ENCODE data around the gene PRDM16.

The PRDM16 gene

DNA sequence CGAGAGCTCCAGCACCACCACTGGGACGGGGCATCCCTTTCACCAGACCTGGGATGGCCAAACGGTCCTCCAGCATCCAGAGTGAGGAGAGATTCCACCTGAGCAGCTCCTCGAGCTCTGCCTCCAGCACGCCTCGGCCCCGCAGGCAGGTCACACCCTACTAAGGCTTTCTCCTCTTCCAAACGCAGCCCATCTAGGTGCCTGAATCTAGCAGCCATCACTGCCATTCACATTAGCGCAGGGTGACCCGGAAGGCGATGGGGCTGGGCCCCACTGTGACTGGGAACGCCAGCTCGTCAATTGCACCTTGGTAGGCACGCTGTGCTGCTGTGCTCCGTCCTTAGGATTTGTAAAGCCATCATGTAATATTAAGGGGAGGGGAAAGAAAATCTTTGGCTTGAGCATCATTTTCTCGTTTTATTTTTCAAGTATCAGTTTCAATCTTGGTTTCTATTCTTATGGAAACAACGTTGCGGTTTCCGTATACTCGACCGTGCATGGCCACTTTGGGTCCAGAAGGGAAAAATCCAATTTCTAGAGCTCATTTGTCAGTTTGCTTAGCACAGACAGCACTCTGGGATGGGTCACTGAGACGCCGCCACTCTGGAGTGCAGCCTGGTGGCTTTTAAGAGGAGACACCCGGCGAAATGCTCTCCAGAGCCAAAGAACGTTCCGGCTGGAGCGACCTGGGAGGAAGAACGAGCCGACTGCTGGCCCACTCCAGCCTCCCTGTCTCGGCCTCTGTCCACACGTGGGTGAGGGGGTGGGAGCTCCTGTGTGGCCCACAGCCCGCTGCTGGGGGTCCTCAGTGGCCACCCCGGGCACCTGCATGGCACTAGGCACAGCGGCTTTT is 173.6 kb downstream of the PRDM16 start:
- Histone ChIP-seq H2BK12ac (ENCODE audit: low read length) (peak overlapping the region; percentile 93), H3K79me1 (ENCODE audit: low read depth, low read length) (peaks cover 3% of the 10 kb centered on the region), H3K4ac (ENCODE audit: low read length) (no peak overlapping the region), H2BK15ac (ENCODE audit: low read length) (no peak overlapping the region), H3K9ac (ENCODE audit: low read depth, low read length, poor library complexity) (no peak overlapping the region), H4K8ac (ENCODE audit: low read depth, low read length) (no peak overlapping the region), H2BK5ac (ENCODE audit: low read length) (no peak overlapping the region), H3K4me2 (ENCODE audit: insufficient read depth, low read length, poor library complexity, severe bottlenecking) (no peak overlapping the region), H3K4me3 (ENCODE audit: low read length in 2 of 2) (no peak overlapping the region), H3K18ac (ENCODE audit: low read length) (peak overlapping the region; percentile 74), H3K27ac (replicated peaks; ENCODE audit: low read length) (no peak overlapping the region), H2AK5ac (ENCODE audit: low read depth, low read length) (peak overlapping the region; percentile 98), H2BK120ac (ENCODE audit: low read depth, low read length) (no peak overlapping the region), H3K23ac (ENCODE audit: low read depth, low read length, poor library complexity) (peak overlapping the region; percentile 32), H2AFZ (ENCODE audit: low read length) (no peak overlapping the region), H3K9me3 (replicated peaks in 1 of 2; ENCODE audit: control insufficient read depth in 2 of 2, insufficient read depth in 1 of 2, low read depth in 1 of 2, low read length in 2 of 2) (peaks cover 0 to 5% of the 10 kb centered on the region in 2 donors), H3K36me3 (replicated peaks in 1 of 2; ENCODE audit: control insufficient read depth in 2 of 2, insufficient read depth in 2 of 2, low read length in 2 of 2) (peaks cover 0 to 3% of the 10 kb centered on the region in 2 donors), H3K27me3 (ENCODE audit: control insufficient read depth in 3 of 3, insufficient read depth in 3 of 3, low read depth in 1 of 3, low read length in 3 of 3) (peaks cover 0 to 66% (median 2%) of the 10 kb centered on the region in 3 experiments), H3K14ac (ENCODE audit: low read length) (no peak overlapping the region), H3K4me1 (ENCODE audit: control insufficient read depth in 2 of 2, insufficient read depth in 1 of 2, low read depth in 1 of 2, low read length in 2 of 2) (peaks cover 0 to 16% of the 10 kb centered on the region in 2 donors), H4K91ac (ENCODE audit: low read depth, low read length, poor library complexity) (no peak overlapping the region)
- no CpG with 5 or more reads among the region's 35 CpGs for WGBS, 2 donors (ENCODE audit: extremely low coverage in 2 of 2, insufficient read length in 2 of 2, insufficient replicate concordance in 1 of 2)
- no peak for DNase-seq (ENCODE audit: low spot score)

- Histone ChIP-seq H3K4me1 (ENCODE audit: control insufficient read depth in 2 of 2, insufficient read depth in 1 of 2, low read depth in 1 of 2, low read length in 2 of 2) (peaks cover 6 to 21% of the 10 kb centered on the region in 2 donors), H2AFZ (ENCODE audit: low read length) (no peak overlapping the region), H3K18ac (ENCODE audit: low read length) (peak overlapping the region; percentile 24), H4K8ac (ENCODE audit: low read depth, low read length) (no peak overlapping the region), H2BK12ac (ENCODE audit: low read length) (no peak overlapping the region), H2BK5ac (ENCODE audit: low read length) (no peak overlapping the region), H3K79me1 (ENCODE audit: low read depth, low read length) (peaks cover 3% of the 10 kb centered on the region), H3K36me3 (replicated peaks in 1 of 2; ENCODE audit: control insufficient read depth in 2 of 2, insufficient read depth in 2 of 2, low read length in 2 of 2) (peaks cover 0 to 3% of the 10 kb centered on the region in 2 donors), H2BK15ac (ENCODE audit: low read length) (no peak overlapping the region), H3K14ac (ENCODE audit: low read length) (no peak overlapping the region), H3K27me3 (ENCODE audit: control insufficient read depth in 3 of 3, insufficient read depth in 3 of 3, low read depth in 1 of 3, low read length in 3 of 3) (peaks cover 0 to 65% (median 2%) of the 10 kb centered on the region in 3 experiments), H3K4me2 (ENCODE audit: insufficient read depth, low read length, poor library complexity, severe bottlenecking) (no peak overlapping the region), H4K91ac (ENCODE audit: low read depth, low read length, poor library complexity) (no peak overlapping the region), H3K4me3 (ENCODE audit: low read length in 2 of 2) (no peak overlapping the region), H2AK5ac (ENCODE audit: low read depth, low read length) (peak overlapping the region; percentile 93), H3K23ac (ENCODE audit: low read depth, low read length, poor library complexity) (peak overlapping the region; percentile 52), H3K9me3 (replicated peaks in 1 of 2; ENCODE audit: control insufficient read depth in 2 of 2, insufficient read depth in 1 of 2, low read depth in 1 of 2, low read length in 2 of 2) (peaks cover 0 to 5% of the 10 kb centered on the region in 2 donors), H3K4ac (ENCODE audit: low read length) (no peak overlapping the region), H3K27ac (replicated peaks; ENCODE audit: low read length) (no peak overlapping the region), H2BK120ac (ENCODE audit: low read depth, low read length) (no peak overlapping the region), H3K9ac (ENCODE audit: low read depth, low read length, poor library complexity) (no peak overlapping the region)
- DNase-seq (ENCODE audit: low spot score): no peak
- no CpG with 5 or more reads among the region's 15 CpGs for WGBS, 2 donors (ENCODE audit: extremely low coverage in 2 of 2, insufficient read length in 2 of 2, insufficient replicate concordance in 1 of 2)
Measured at GRCh38 chr1:3243304-3243703, 174.3 kb downstream of the PRDM16 start.

GRCh38 chr1:3244025-3244926 is 175.3 kb downstream of the PRDM16 start:
- no peak overlapping the region for H2BK120ac ChIP-seq (ENCODE audit: low read depth, low read length)
- H3K4me3 ChIP-seq (ENCODE audit: low read length in 2 of 2): no peak overlapping the region
- H3K36me3 ChIP-seq (replicated peaks in 1 of 2; ENCODE audit: control insufficient read depth in 2 of 2, insufficient read depth in 2 of 2, low read length in 2 of 2): peaks cover 0 to 3% of the 10 kb centered on the region in 2 donors
- H2BK5ac ChIP-seq (ENCODE audit: low read length): peak overlapping the region; percentile 18
- no peak overlapping the region for H4K8ac ChIP-seq (ENCODE audit: low read depth, low read length)
- peaks cover 0 to 4% of the 10 kb centered on the region in 2 donors for H3K9me3 ChIP-seq (replicated peaks in 1 of 2; ENCODE audit: control insufficient read depth in 2 of 2, insufficient read depth in 1 of 2, low read depth in 1 of 2, low read length in 2 of 2)
- no peak overlapping the region for H4K91ac ChIP-seq (ENCODE audit: low read depth, low read length, poor library complexity)
- H3K23ac ChIP-seq (ENCODE audit: low read depth, low read length, poor library complexity): peak overlapping the region; percentile 56
- H2BK12ac ChIP-seq (ENCODE audit: low read length): no peak overlapping the region
- H3K27me3 ChIP-seq (ENCODE audit: control insufficient read depth in 3 of 3, insufficient read depth in 3 of 3, low read depth in 1 of 3, low read length in 3 of 3): peaks cover 0 to 69% (median 2%) of the 10 kb centered on the region in 3 experiments
- no peak overlapping the region for H3K4me2 ChIP-seq (ENCODE audit: insufficient read depth, low read length, poor library complexity, severe bottlenecking)
- no peak overlapping the region for H3K18ac ChIP-seq (ENCODE audit: low read length)
- no peak overlapping the region for H2BK15ac ChIP-seq (ENCODE audit: low read length)
- peak overlapping the region; percentile 38 for H3K9ac ChIP-seq (ENCODE audit: low read depth, low read length, poor library complexity)
- H3K4ac ChIP-seq (ENCODE audit: low read length): no peak overlapping the region
- DNase-seq (ENCODE audit: low spot score): no peak
- peaks cover 15 to 30% of the 10 kb centered on the region in 2 donors for H3K4me1 ChIP-seq (ENCODE audit: control insufficient read depth in 2 of 2, insufficient read depth in 1 of 2, low read depth in 1 of 2, low read length in 2 of 2)
- WGBS, 2 donors (ENCODE audit: extremely low coverage in 2 of 2, insufficient read length in 2 of 2, insufficient replicate concordance in 1 of 2): no CpG with 5 or more reads among the region's 37 CpGs
- H3K27ac ChIP-seq (replicated peaks; ENCODE audit: low read length): no peak overlapping the region
- peak overlapping the region; percentile 47 for H2AK5ac ChIP-seq (ENCODE audit: low read depth, low read length)
- no peak overlapping the region for H3K14ac ChIP-seq (ENCODE audit: low read length)
- peaks cover 3% of the 10 kb centered on the region for H3K79me1 ChIP-seq (ENCODE audit: low read depth, low read length)
- H2AFZ ChIP-seq (ENCODE audit: low read length): no peak overlapping the region

Data from neuronal stem cell (in vitro differentiated cells).